Vagina (tissue), 2 donors: ENCODE data around the gene ASAH2. TPM values are rescaled to one million over a fixed set of nuclear protein-coding genes. Genes with fewer than 3 reads are reported as not detected.

Experiments used
- DNase-seq, 2 donors: peaks; one replicate each; pipeline ENCODE4 v3.0.0-alpha.2; 2017; ENCODE audit errors: extremely low spot score in 2 of 2
- H3K27ac ChIP-seq: fragments of 200-600 bp; sonication (generic); one replicate; pipeline ENCODE4 v1.5.1; 2019
- H3K27me3 ChIP-seq: fragments of 200-600 bp; sonication (generic); one replicate; pipeline ENCODE4 v1.5.1; 2019
- H3K36me3 ChIP-seq, 2 donors: fragments of 200-600 bp; sonication (generic); one replicate each; pipeline ENCODE4 v1.5.1; 2017 to 2019
- H3K4me1 ChIP-seq: fragments of 200-600 bp; sonication (generic); one replicate; pipeline ENCODE4 v1.5.1; 2019
- H3K4me3 ChIP-seq, 2 donors: fragments of 200-600 bp; sonication (generic); 1 replicate in 1 of 2; 2 replicates in 1 of 2; pipeline ENCODE4 v1.5.1; 2016 to 2019
- H3K9me3 ChIP-seq: fragments of 200-600 bp; sonication (generic); one replicate; pipeline ENCODE4 v1.5.1; 2019
- CTCF ChIP-seq, 3 experiments: fragments of 450-650 bp in 2 of 3; fragments of 200-600 bp in 1 of 3; sonication (generic) in 1 of 3; IDR thresholded peaks; one replicate each; pipeline ENCODE4 v1.5.1; 2017 to 2019; ENCODE audit warnings: antibody characterized with exemption in 3 of 3, mild to moderate bottlenecking in 2 of 3, moderate library complexity in 2 of 3
- POLR2A ChIP-seq, 2 donors: fragments of 450-650 bp; IDR thresholded peaks; one replicate each; pipeline ENCODE4 v1.6.1; 2017; ENCODE audit warnings: antibody characterized with exemption in 2 of 2, mild to moderate bottlenecking in 2 of 2, moderate library complexity in 2 of 2
- POLR2AphosphoS5 ChIP-seq, 2 donors: sonication (generic); formaldehyde crosslinking; IDR thresholded peaks; one replicate each; pipeline ENCODE4 v1.9.0; 2017; ENCODE audit warnings: antibody characterized with exemption in 2 of 2, mild to moderate bottlenecking in 2 of 2, low read depth in 1 of 2; ENCODE audit not compliant: insufficient read depth in 1 of 2
- intact Hi-C: fragments of 100-400 bp; cut with DNase I; formaldehyde crosslinking; loops from one replicate; pipeline ENCODE4 v1.15.1; 2023
- total RNA-seq: library from RNA; depleted of rRNA; stranded (reverse); fragments of >200 nt; gene quantifications from one replicate; pipeline ENCODE4 v1.2.3, GENCODE V29; 2016

ASAH2 gene
- total RNA-seq, 1 donor from 2014 or later, result 2.5 TPM

GRCh38 chr10:50224330-50224952 lies 26.9 kb downstream of the ASAH2 start:
- no peaks in the 10 kb centered on the region for H3K27me3 ChIP-seq
- no peak for TF ChIP-seq CTCF (IDR thresholded peaks at IDR 0.05)
- intact Hi-C loops, result no loop called here
- H3K27ac ChIP-seq, result no peak overlapping the region
- no peaks in the 10 kb centered on the region for H3K9me3 ChIP-seq
- H3K4me1 ChIP-seq, result no peaks in the 10 kb centered on the region
- DNase-seq, result no peak
- H3K4me3 ChIP-seq, result no peak overlapping the region
- H3K36me3 ChIP-seq, result no peaks in the 10 kb centered on the region

- H3K27ac ChIP-seq, result no peak overlapping the region
- no peaks in the 10 kb centered on the region for H3K4me1 ChIP-seq
- H3K9me3 ChIP-seq, result no peaks in the 10 kb centered on the region
- H3K27me3 ChIP-seq, result no peaks in the 10 kb centered on the region
- no peak for TF ChIP-seq CTCF (IDR thresholded peaks at IDR 0.05)
- no peak for TF ChIP-seq POLR2A (IDR thresholded peaks at IDR 0.05)
- no peak for TF ChIP-seq POLR2AphosphoS5 (IDR thresholded peaks at IDR 0.05; ENCODE audit: insufficient read depth in 1 of 2, low read depth in 1 of 2)
- intact Hi-C loops, result no loop called here
- DNase-seq, result no peak
- no peak overlapping the region for H3K4me3 ChIP-seq
- H3K36me3 ChIP-seq, result no peaks in the 10 kb centered on the region
Measured at GRCh38 chr10:50222199-50222598, 29.1 kb downstream of the ASAH2 start.

GRCh38 chr10:50221470-50221869 lies 29.8 kb downstream of the ASAH2 start:
- TF ChIP-seq CTCF (IDR thresholded peaks at IDR 0.05) (no peak), POLR2AphosphoS5 (IDR thresholded peaks at IDR 0.05; ENCODE audit: insufficient read depth in 1 of 2, low read depth in 1 of 2) (no peak), POLR2A (IDR thresholded peaks at IDR 0.05) (no peak)
- H3K4me3 ChIP-seq, result no peak overlapping the region
- no peak for DNase-seq
- H3K36me3 ChIP-seq, result no peaks in the 10 kb centered on the region
- no peaks in the 10 kb centered on the region for H3K4me1 ChIP-seq
- intact Hi-C loops, result no loop called here
- H3K27ac ChIP-seq, result no peak overlapping the region
- H3K9me3 ChIP-seq, result no peaks in the 10 kb centered on the region
- no peaks in the 10 kb centered on the region for H3K27me3 ChIP-seq

- intact Hi-C loops, result no loop called here
- Histone ChIP-seq H3K27me3 (no peaks in the 10 kb centered on the region), H3K27ac (no peak overlapping the region), H3K9me3 (no peaks in the 10 kb centered on the region), H3K4me1 (no peaks in the 10 kb centered on the region), H3K4me3 (no peak overlapping the region), H3K36me3 (no peaks in the 10 kb centered on the region)
- TF ChIP-seq POLR2A (IDR thresholded peaks at IDR 0.05) (no peak), CTCF (IDR thresholded peaks at IDR 0.05) (no peak), POLR2AphosphoS5 (IDR thresholded peaks at IDR 0.05; ENCODE audit: insufficient read depth in 1 of 2, low read depth in 1 of 2) (no peak)
- no peak for DNase-seq
Measured at GRCh38 chr10:50219646-50220045, 31.7 kb downstream of the ASAH2 start.

GRCh38 chr10:50219200-50219599 lies 32.1 kb downstream of the ASAH2 start:
- no peak for TF ChIP-seq POLR2AphosphoS5 (IDR thresholded peaks at IDR 0.05; ENCODE audit: insufficient read depth in 1 of 2, low read depth in 1 of 2)
- no peak for TF ChIP-seq POLR2A (IDR thresholded peaks at IDR 0.05)
- TF ChIP-seq CTCF (IDR thresholded peaks at IDR 0.05), result no peak
- intact Hi-C loops, result no loop called here
- no peaks in the 10 kb centered on the region for H3K36me3 ChIP-seq

More at GRCh38 chr10:50219200-50219599, 32.1 kb downstream of the ASAH2 start:
- H3K27me3 ChIP-seq, result no peaks in the 10 kb centered on the region
- no peak overlapping the region for H3K4me3 ChIP-seq
- no peaks in the 10 kb centered on the region for H3K9me3 ChIP-seq
- H3K4me1 ChIP-seq, result no peaks in the 10 kb centered on the region
- DNase-seq, result no peak
- no peak overlapping the region for H3K27ac ChIP-seq
